Measurements from ENCODE around the gene MAP1A.

MAP1A gene

GRCh38 chr15:43517354-43518196, at the start of gene MAP1A:
TSS of gene MAP1A (plus strand) at chr15:43517608. CDS start at chr15:43521474, 3,866 bp downstream.
- TF ChIP-seq GATA2 (IDR thresholded peaks at IDR 0.05; ENCODE audit: low read depth, low read length) = peak; percentile 65
- TF ChIP-seq GATA3 (IDR thresholded peaks at IDR 0.05; ENCODE audit: low read depth, low read length) = no peak

GRCh38 chr15:43469867-43470266, 47.5 kb upstream of the MAP1A start:
- TF ChIP-seq GATA3 (IDR thresholded peaks at IDR 0.05; ENCODE audit: low read depth, low read length) = no peak
- TF ChIP-seq GATA2 (IDR thresholded peaks at IDR 0.05; ENCODE audit: low read depth, low read length) = no peak

GRCh38 chr15:43471975-43472374, 45.4 kb upstream of the MAP1A start:
- no peak for TF ChIP-seq GATA3 (IDR thresholded peaks at IDR 0.05; ENCODE audit: low read depth, low read length)
- no peak for TF ChIP-seq GATA2 (IDR thresholded peaks at IDR 0.05; ENCODE audit: low read depth, low read length)

GRCh38 chr15:43473885-43474284, 43.5 kb upstream of the MAP1A start:
- TF ChIP-seq GATA2 (IDR thresholded peaks at IDR 0.05; ENCODE audit: low read depth, low read length) = no peak
- no peak for TF ChIP-seq GATA3 (IDR thresholded peaks at IDR 0.05; ENCODE audit: low read depth, low read length)

- TF ChIP-seq GATA2 (IDR thresholded peaks at IDR 0.05; ENCODE audit: low read depth, low read length) = no peak
- TF ChIP-seq GATA3 (IDR thresholded peaks at IDR 0.05; ENCODE audit: low read depth, low read length) = no peak
Observed at GRCh38 chr15:43483297-43484128, 33.9 kb upstream of the MAP1A start.

- TF ChIP-seq GATA2 (IDR thresholded peaks at IDR 0.05; ENCODE audit: low read depth, low read length) (no peak), GATA3 (IDR thresholded peaks at IDR 0.05; ENCODE audit: low read depth, low read length) (no peak)
Observed at GRCh38 chr15:43484455-43484854, 33.0 kb upstream of the MAP1A start.

- TF ChIP-seq GATA2 (IDR thresholded peaks at IDR 0.05; ENCODE audit: low read depth, low read length) (no peak), GATA3 (IDR thresholded peaks at IDR 0.05; ENCODE audit: low read depth, low read length) (no peak)
Observed at GRCh38 chr15:43487271-43487895, 30.0 kb upstream of the MAP1A start.

GRCh38 chr15:43488790-43489189, 28.6 kb upstream of the MAP1A start:
- TF ChIP-seq GATA3 (IDR thresholded peaks at IDR 0.05; ENCODE audit: low read depth, low read length) (no peak), GATA2 (IDR thresholded peaks at IDR 0.05; ENCODE audit: low read depth, low read length) (no peak)

- TF ChIP-seq GATA2 (IDR thresholded peaks at IDR 0.05; ENCODE audit: low read depth, low read length) (no peak), GATA3 (IDR thresholded peaks at IDR 0.05; ENCODE audit: low read depth, low read length) (no peak)
Observed at GRCh38 chr15:43489191-43489590, 28.2 kb upstream of the MAP1A start.

GRCh38 chr15:43492266-43492665, 25.1 kb upstream of the MAP1A start:
- TF ChIP-seq GATA3 (IDR thresholded peaks at IDR 0.05; ENCODE audit: low read depth, low read length) = no peak
- no peak for TF ChIP-seq GATA2 (IDR thresholded peaks at IDR 0.05; ENCODE audit: low read depth, low read length)

GRCh38 chr15:43492673-43493601, 24.5 kb upstream of the MAP1A start, which contains the start of gene TP53BP1:
TSS of gene TP53BP1 (minus strand) at chr15:43493156. CDS start at chr15:43493043, 113 bp downstream.
- TF ChIP-seq GATA2 (IDR thresholded peaks at IDR 0.05; ENCODE audit: low read depth, low read length) (no peak), GATA3 (IDR thresholded peaks at IDR 0.05; ENCODE audit: low read depth, low read length) (no peak)

- TF ChIP-seq GATA2 (IDR thresholded peaks at IDR 0.05; ENCODE audit: low read depth, low read length) (no peak), GATA3 (IDR thresholded peaks at IDR 0.05; ENCODE audit: low read depth, low read length) (no peak)
Observed at GRCh38 chr15:43493703-43494472, 23.5 kb upstream of the MAP1A start.

All from SH-SY5Y (cell line).